PC-9 (cell line): ENCODE measurements around the gene MYH15. TPM values are rescaled to one million over a fixed set of nuclear protein-coding genes. Genes with fewer than 3 reads are reported as not detected.

Experiments used
- BruUV-seq: library from RNA; stranded (reverse); fragments of 400-500 nt; replicated peaks from 2 replicates; lab custom pipeline; 2021; lab: Mats Ljungman, UMichigan
- CTCF ChIA-PET: fragments of 300-600 bp; sonication (Branson Sonifier 250); formaldehyde crosslinking; loops from one replicate; lab custom pipeline; 2022; ENCODE audit warnings: antibody characterized with exemption; lab: Charles Lee
- POLR2A ChIA-PET: fragments of 300-600 bp; sonication (Branson Sonifier 250); formaldehyde crosslinking; loops from one replicate; lab custom pipeline; 2022; ENCODE audit warnings: antibody characterized with exemption; ENCODE audit not compliant: unreplicated experiment; lab: Charles Lee
- DNase-seq, 2 experiments: peaks; one replicate each; pipeline versions ENCODE4 v3.0.0 to v3.0.0-alpha.2; 2015 to 2022; ENCODE audit warnings: mixed read lengths in 1 of 2
- H2AFZ ChIP-seq: fragments of 200-600 bp; sonication (generic); 2 replicates; pipeline ENCODE4 v1.8.1; 2017; ENCODE audit warnings: antibody characterized with exemption
- H3F3A ChIP-seq: fragments of 200-600 bp; sonication (generic); 2 replicates; pipeline ENCODE4 v1.8.1; 2017; ENCODE audit warnings: antibody characterized with exemption, mild to moderate bottlenecking, low read depth; ENCODE audit not compliant: insufficient read depth
- H3K27ac ChIP-seq: fragments of 200-600 bp; sonication (generic); 2 replicates; pipeline ENCODE4 v1.6.1; 2016; ENCODE audit warnings: mixed run types
- H3K27me3 ChIP-seq: fragments of 200-600 bp; sonication (generic); 2 replicates; pipeline ENCODE4 v1.6.1; 2016; ENCODE audit warnings: low read depth, mixed run types; ENCODE audit not compliant: insufficient read depth
- H3K36me3 ChIP-seq: fragments of 200-600 bp; sonication (generic); 2 replicates; pipeline ENCODE4 v1.6.1; 2016; ENCODE audit warnings: low read depth, mixed run types
- H3K4me1 ChIP-seq: fragments of 200-600 bp; sonication (generic); replicated peaks from 2 replicates; pipeline ENCODE4 v1.6.1; 2016; ENCODE audit warnings: mixed run types; ENCODE audit not compliant: insufficient read depth
- H3K4me2 ChIP-seq: fragments of 200-600 bp; sonication (generic); 2 replicates; pipeline ENCODE4 v1.6.1; 2017; ENCODE audit warnings: mixed run types
- H3K4me3 ChIP-seq: fragments of 200-600 bp; sonication (generic); 2 replicates; pipeline ENCODE4 v1.6.1; 2016; ENCODE audit warnings: mixed run types
- H3K79me2 ChIP-seq: fragments of 200-600 bp; sonication (generic); 2 replicates; pipeline ENCODE4 v1.6.1; 2017; ENCODE audit warnings: low read depth, mixed run types
- H3K9me2 ChIP-seq: fragments of 200-600 bp; sonication (generic); 2 replicates; pipeline ENCODE4 v1.8.1; 2017; ENCODE audit warnings: mild to moderate bottlenecking; ENCODE audit not compliant: insufficient read depth
- H3K9me3 ChIP-seq: fragments of 200-600 bp; sonication (generic); 2 replicates; pipeline ENCODE4 v1.8.1; 2016; ENCODE audit warnings: low read depth; ENCODE audit not compliant: insufficient read depth
- H4K20me1 ChIP-seq: fragments of 200-600 bp; sonication (generic); 2 replicates; pipeline ENCODE4 v1.8.1; 2017; ENCODE audit not compliant: insufficient read depth
- EZH2 ChIP-seq: fragments of 200-600 bp; sonication (generic); IDR thresholded peaks from 2 replicates; pipeline ENCODE4 v1.8.0; 2017; ENCODE audit warnings: antibody characterized with exemption, low read depth
- intact Hi-C: fragments of 100-400 bp; cut with micrococcal nuclease; formaldehyde crosslinking; loops from one replicate; pipeline ENCODE4 v1.10.0; 2022; ENCODE audit not compliant: unreplicated experiment
- total RNA-seq: library from RNA; stranded (reverse); gene quantifications from 2 replicates; pipeline ENCODE4 v1.2.3, GENCODE V29; 2021
- TF ChIP-seq, protein P1 (sequence below): fragments of 200-600 bp; sonication (generic); conservative IDR thresholded peaks from 2 replicates; pipeline ENCODE4 v1.6.1; 2017; ENCODE audit warnings: mixed run types, antibody characterized with exemption, mild to moderate bottlenecking, moderate library complexity

The MYH15 gene
- total RNA-seq, 1 experiment from 2014 or later, result 2.3 TPM

DNA sequence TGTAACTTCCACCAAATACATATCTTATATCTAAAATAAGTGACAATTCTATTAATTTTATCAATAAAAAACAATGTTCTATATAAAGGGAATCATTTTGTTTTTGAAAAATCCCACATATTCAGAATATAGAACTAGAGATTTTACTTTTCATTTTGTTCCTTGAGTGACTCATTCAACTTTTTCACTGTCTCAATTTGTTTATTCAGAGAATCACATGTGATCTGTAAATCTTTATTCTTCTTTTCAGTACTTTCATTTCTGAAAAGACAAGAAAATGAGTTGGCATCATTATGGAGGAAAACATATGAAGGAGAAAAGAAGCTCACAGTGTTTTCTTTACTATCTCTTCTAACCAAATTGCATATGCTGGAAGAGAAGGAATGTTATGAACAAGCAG lies 43.8 kb upstream of the MYH15 start:
- H3K9me3 ChIP-seq, result no peaks in the 10 kb centered on the region
- H3K27ac ChIP-seq, result 0 out of 2 replicates have a peak overlapping the region, but pooled peaks have one; percentile 0
- no TSS peak for BruUV-seq
- H3K4me2 ChIP-seq, result no peak overlapping the region
- H3K79me2 ChIP-seq, result no peaks in the 10 kb centered on the region
- H3F3A ChIP-seq, result no peaks in the 10 kb centered on the region
- no peak for DNase-seq
- no peak overlapping the region for H3K4me3 ChIP-seq
- POLR2A ChIA-PET, result no interaction called here
- no peaks in the 10 kb centered on the region for H3K4me1 ChIP-seq
- H3K27me3 ChIP-seq, result no peaks in the 10 kb centered on the region
- CTCF ChIA-PET, result no interaction called here
- intact Hi-C loops, result no loop called here
- H2AFZ ChIP-seq, result no peak overlapping the region
- no peaks in the 10 kb centered on the region for H3K9me2 ChIP-seq
- TF ChIP-seq EZH2, result no peak
- TF ChIP-seq, protein P1, sequence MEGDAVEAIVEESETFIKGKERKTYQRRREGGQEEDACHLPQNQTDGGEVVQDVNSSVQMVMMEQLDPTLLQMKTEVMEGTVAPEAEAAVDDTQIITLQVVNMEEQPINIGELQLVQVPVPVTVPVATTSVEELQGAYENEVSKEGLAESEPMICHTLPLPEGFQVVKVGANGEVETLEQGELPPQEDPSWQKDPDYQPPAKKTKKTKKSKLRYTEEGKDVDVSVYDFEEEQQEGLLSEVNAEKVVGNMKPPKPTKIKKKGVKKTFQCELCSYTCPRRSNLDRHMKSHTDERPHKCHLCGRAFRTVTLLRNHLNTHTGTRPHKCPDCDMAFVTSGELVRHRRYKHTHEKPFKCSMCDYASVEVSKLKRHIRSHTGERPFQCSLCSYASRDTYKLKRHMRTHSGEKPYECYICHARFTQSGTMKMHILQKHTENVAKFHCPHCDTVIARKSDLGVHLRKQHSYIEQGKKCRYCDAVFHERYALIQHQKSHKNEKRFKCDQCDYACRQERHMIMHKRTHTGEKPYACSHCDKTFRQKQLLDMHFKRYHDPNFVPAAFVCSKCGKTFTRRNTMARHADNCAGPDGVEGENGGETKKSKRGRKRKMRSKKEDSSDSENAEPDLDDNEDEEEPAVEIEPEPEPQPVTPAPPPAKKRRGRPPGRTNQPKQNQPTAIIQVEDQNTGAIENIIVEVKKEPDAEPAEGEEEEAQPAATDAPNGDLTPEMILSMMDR, result no peak
- no peaks in the 10 kb centered on the region for H4K20me1 ChIP-seq
- H3K36me3 ChIP-seq, result peaks cover 35% of the 10 kb centered on the region

- no peaks in the 10 kb centered on the region for H3F3A ChIP-seq
- no peaks in the 10 kb centered on the region for H3K9me2 ChIP-seq
- no TSS peak for BruUV-seq
- H3K4me1 ChIP-seq, result no peaks in the 10 kb centered on the region
- H4K20me1 ChIP-seq, result no peaks in the 10 kb centered on the region
- intact Hi-C loops, result loop anchor here (1.0 kb wide), 2 partner anchors 63 to 1316 kb away; no protein-coding TSS in a partner anchor
- H3K27me3 ChIP-seq, result no peaks in the 10 kb centered on the region
- CTCF ChIA-PET, result interaction anchor here (0.6 to 1.0 kb wide), 7 partner anchors 416 to 1386 kb away, joined by 3 to 13 read pairs (median 6); no protein-coding TSS in a partner anchor
- H3K36me3 ChIP-seq, result peaks cover 30% of the 10 kb centered on the region
- TF ChIP-seq EZH2, result no peak
- TF ChIP-seq, protein P1, result peak; percentile 90
- H3K79me2 ChIP-seq, result no peaks in the 10 kb centered on the region
- no peak overlapping the region for H2AFZ ChIP-seq
- POLR2A ChIA-PET, result interaction anchor here (0.7 kb wide), 1 partner anchor 1316 kb away, joined by 4 read pairs; no protein-coding TSS in a partner anchor
- no peaks in the 10 kb centered on the region for H3K9me3 ChIP-seq
- peak in 1 of 2 experiments; percentile 63 for DNase-seq
- H3K4me3 ChIP-seq, result no peak overlapping the region
- H3K4me2 ChIP-seq, result no peak overlapping the region
- H3K27ac ChIP-seq, result no peak overlapping the region
Measured at GRCh38 chr3:108552267-108553159, 42.1 kb upstream of the MYH15 start.

DNA sequence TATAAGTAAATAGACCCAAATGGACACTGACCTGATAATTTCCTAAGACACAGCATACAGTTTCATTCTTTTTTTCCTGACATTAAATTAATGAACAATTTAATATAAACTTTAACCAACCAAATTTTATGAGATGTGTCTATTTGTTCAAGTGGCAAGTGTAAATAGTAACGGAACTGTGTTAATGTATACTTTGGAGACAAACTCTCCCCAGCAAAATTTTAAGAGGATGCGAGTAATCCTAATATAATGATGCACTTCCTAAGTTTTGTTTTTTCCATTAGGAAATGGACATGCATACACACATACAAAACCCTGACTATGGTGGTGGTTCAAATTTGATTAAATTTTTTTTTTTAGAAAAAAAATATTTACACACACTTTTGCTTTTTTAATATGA lies 38.5 kb upstream of the MYH15 start:
- Histone ChIP-seq H3K9me3 (no peaks in the 10 kb centered on the region), H3K4me3 (no peak overlapping the region), H3K36me3 (peaks cover 23% of the 10 kb centered on the region), H3K9me2 (no peaks in the 10 kb centered on the region), H2AFZ (no peak overlapping the region), H3F3A (no peaks in the 10 kb centered on the region), H3K4me2 (no peak overlapping the region), H3K27ac (no peak overlapping the region), H3K79me2 (no peaks in the 10 kb centered on the region), H3K4me1 (no peaks in the 10 kb centered on the region), H3K27me3 (no peaks in the 10 kb centered on the region), H4K20me1 (no peaks in the 10 kb centered on the region)
- ChIA-PET CTCF (no interaction called here), POLR2A (no interaction called here)
- no peak for DNase-seq
- TF ChIP-seq, protein P1, result no peak
- TF ChIP-seq EZH2, result no peak
- no TSS peak for BruUV-seq
- intact Hi-C loops, result no loop called here
